HEK293 (cell line): ENCODE data around the gene INS.

Source experiments
- CTCF ChIA-PET: fragments of 350-600 bp; formaldehyde crosslinking; extraction: SDS; loops from one replicate; lab custom pipeline; 2021; ENCODE audit warnings: antibody characterized with exemption; lab: Yijun Ruan, JAX
- POLR2A ChIA-PET: fragments of 300-600 bp; formaldehyde crosslinking; extraction: SDS; loops from one replicate; lab custom pipeline; 2020; ENCODE audit warnings: antibody characterized with exemption, inconsistent platforms; lab: Yijun Ruan, JAX
- H3K27ac ChIP-seq: fragments of 200-500 bp; sonication (Bioruptor generic); 2 replicates; pipeline ENCODE4 v1.5.1; 2014; ENCODE audit warnings: low read depth, low read length, control low read depth, inconsistent platforms; ENCODE audit errors: extremely low read depth
- H3K36me3 ChIP-seq, 2 experiments: fragments of 200-500 bp in 1 of 2; sonication (Bioruptor generic) in 1 of 2; 1 replicate in 1 of 2; 2 replicates in 1 of 2; pipeline ENCODE4 v1.5.1; 2014 to 2017; ENCODE audit warnings: inconsistent platforms in 2 of 2, low read length in 2 of 2; ENCODE audit not compliant: control insufficient read depth in 2 of 2, insufficient read depth in 1 of 2
- H3K4me1 ChIP-seq: fragments of 200-500 bp; sonication (Bioruptor generic); 2 replicates; pipeline ENCODE4 v1.5.1; 2014; ENCODE audit warnings: mild to moderate bottlenecking, low read length, inconsistent platforms; ENCODE audit not compliant: control insufficient read depth, insufficient read depth
- H3K4me3 ChIP-seq: 2 replicates; pipeline ENCODE4 v1.5.1; 2011; ENCODE audit warnings: low read depth, mild to moderate bottlenecking, control low read depth, low read length, moderate library complexity
- H3K9me3 ChIP-seq: fragments of 200-500 bp; sonication (Bioruptor generic); 2 replicates; pipeline ENCODE4 v1.5.1; 2014; ENCODE audit warnings: low read depth, low read length, inconsistent platforms; ENCODE audit not compliant: control insufficient read depth, insufficient read depth
- GFI1B ChIP-seq: fragments of 450-650 bp; formaldehyde crosslinking; IDR thresholded peaks from 2 replicates; pipeline ENCODE4 v1.5.1; 2016; ENCODE audit warnings: missing biosample characterization, missing genetic modification characterization
- GLIS2 ChIP-seq: fragments of 450-650 bp; formaldehyde crosslinking; IDR thresholded peaks from 2 replicates; pipeline ENCODE4 v1.5.1; 2016; ENCODE audit warnings: missing biosample characterization, missing genetic modification characterization
- KLF8 ChIP-seq: fragments of 450-650 bp; formaldehyde crosslinking; IDR thresholded peaks from 2 replicates; pipeline ENCODE4 v1.5.1; 2016; ENCODE audit warnings: missing biosample characterization, missing genetic modification characterization
- ZEB2 ChIP-seq: fragments of 450-650 bp; formaldehyde crosslinking; IDR thresholded peaks from 2 replicates; pipeline ENCODE4 v1.5.1; 2016; ENCODE audit warnings: missing biosample characterization, missing genetic modification characterization
- ZNF112 ChIP-seq: fragments of 450-650 bp; formaldehyde crosslinking; IDR thresholded peaks from 2 replicates; pipeline ENCODE4 v1.5.0; 2017; ENCODE audit warnings: missing biosample characterization, missing genetic modification characterization
- ZNF155 ChIP-seq: fragments of 450-650 bp; formaldehyde crosslinking; IDR thresholded peaks from 2 replicates; pipeline ENCODE4 v1.5.1; 2016; ENCODE audit warnings: missing biosample characterization, missing genetic modification characterization
- ZNF223 ChIP-seq: fragments of 450-650 bp; formaldehyde crosslinking; IDR thresholded peaks from 2 replicates; pipeline ENCODE4 v1.5.1; 2016; ENCODE audit warnings: missing biosample characterization, missing genetic modification characterization
- ZNF23 ChIP-seq: fragments of 450-650 bp; formaldehyde crosslinking; IDR thresholded peaks from 2 replicates; pipeline ENCODE4 v1.5.1; 2016; ENCODE audit warnings: missing biosample characterization, missing genetic modification characterization, borderline replicate concordance
- ZNF366 ChIP-seq: fragments of 450-650 bp; formaldehyde crosslinking; conservative IDR thresholded peaks from 2 replicates; pipeline ENCODE4 v1.5.1; 2016; ENCODE audit warnings: missing biosample characterization, missing genetic modification characterization
- ZNF426 ChIP-seq: fragments of 450-650 bp; formaldehyde crosslinking; IDR thresholded peaks from 2 replicates; pipeline ENCODE4 v1.5.1; 2017; ENCODE audit warnings: missing biosample characterization, missing genetic modification characterization, mild to moderate bottlenecking, inconsistent platforms, moderate library complexity
- ZNF658 ChIP-seq: fragments of 450-650 bp; formaldehyde crosslinking; IDR thresholded peaks from 2 replicates; pipeline ENCODE4; 2016; ENCODE audit warnings: missing biosample characterization, missing genetic modification characterization
- ZNF76 ChIP-seq: fragments of 450-650 bp; formaldehyde crosslinking; IDR thresholded peaks from 2 replicates; pipeline ENCODE4; 2016; ENCODE audit warnings: low read depth, missing biosample characterization, missing genetic modification characterization, borderline replicate concordance
- ZSCAN23 ChIP-seq: fragments of 450-650 bp; formaldehyde crosslinking; IDR thresholded peaks from 2 replicates; pipeline ENCODE4 v1.5.1; 2016; ENCODE audit warnings: missing biosample characterization, missing genetic modification characterization
- ZXDB ChIP-seq: fragments of 450-650 bp; formaldehyde crosslinking; IDR thresholded peaks from 2 replicates; pipeline ENCODE4 v1.5.1; 2016; ENCODE audit warnings: missing biosample characterization, missing genetic modification characterization
- TF ChIP-seq, protein P1 (sequence below): fragments of 450-650 bp; formaldehyde crosslinking; IDR thresholded peaks from 2 replicates; pipeline ENCODE4 v1.5.1; 2016; ENCODE audit warnings: missing biosample characterization, missing genetic modification characterization
- TF ChIP-seq, protein P2 (sequence below): fragments of 450-650 bp; formaldehyde crosslinking; IDR thresholded peaks from 2 replicates; pipeline ENCODE4 v1.5.1; 2016; ENCODE audit warnings: missing biosample characterization, missing genetic modification characterization
- TF ChIP-seq, protein P3 (sequence below): IDR thresholded peaks from 2 replicates; pipeline ENCODE4 v1.6.1; 2011; ENCODE audit warnings: mild to moderate bottlenecking, low read depth, low read length, borderline replicate concordance

INS gene

DNA sequence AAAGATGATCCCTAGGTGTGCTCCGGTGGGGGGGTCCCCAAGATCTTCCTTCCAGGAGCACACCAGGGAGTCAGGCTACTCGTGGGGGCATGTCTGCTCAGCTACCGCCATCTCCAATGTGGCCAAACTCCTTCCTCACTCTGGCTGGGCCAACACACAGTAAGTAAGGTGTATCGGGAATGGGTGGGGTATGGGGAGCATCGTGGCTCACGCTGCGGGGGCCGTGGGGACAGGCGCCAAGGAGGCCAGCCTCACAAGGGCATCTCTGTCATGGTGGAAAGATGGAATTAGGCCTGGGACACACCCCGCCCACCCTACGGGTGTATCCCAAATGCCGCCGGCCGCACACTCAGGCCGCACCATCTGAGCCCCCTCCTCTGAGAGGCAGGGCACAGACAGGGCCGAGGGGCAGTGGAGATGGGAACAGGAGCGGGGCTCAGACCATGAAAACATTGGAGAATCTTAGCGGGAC, 30.1 kb downstream of the INS start (continued):
- TF ChIP-seq, protein P1, sequence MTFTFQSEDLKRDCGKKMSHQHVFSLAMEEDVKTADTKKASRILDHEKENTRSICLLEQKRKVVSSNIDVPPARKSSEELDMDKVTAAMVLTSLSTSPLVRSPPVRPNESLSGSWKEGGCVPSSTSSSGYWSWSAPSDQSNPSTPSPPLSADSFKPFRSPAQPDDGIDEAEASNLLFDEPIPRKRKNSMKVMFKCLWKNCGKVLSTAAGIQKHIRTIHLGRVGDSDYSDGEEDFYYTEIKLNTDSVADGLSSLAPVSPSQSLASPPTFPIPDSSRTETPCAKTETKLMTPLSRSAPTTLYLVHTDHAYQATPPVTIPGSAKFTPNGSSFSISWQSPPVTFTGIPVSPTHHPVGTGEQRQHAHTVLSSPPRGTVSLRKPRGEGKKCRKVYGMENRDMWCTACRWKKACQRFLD (tag by site-specific recombination) = no peak
- TF ChIP-seq ZXDB (tag by site-specific recombination) = no peak
- no peak for TF ChIP-seq ZNF155 (tag by site-specific recombination)
- no peak for TF ChIP-seq ZEB2 (tag by site-specific recombination)
- TF ChIP-seq KLF8 (tag by site-specific recombination) = no peak

DNA sequence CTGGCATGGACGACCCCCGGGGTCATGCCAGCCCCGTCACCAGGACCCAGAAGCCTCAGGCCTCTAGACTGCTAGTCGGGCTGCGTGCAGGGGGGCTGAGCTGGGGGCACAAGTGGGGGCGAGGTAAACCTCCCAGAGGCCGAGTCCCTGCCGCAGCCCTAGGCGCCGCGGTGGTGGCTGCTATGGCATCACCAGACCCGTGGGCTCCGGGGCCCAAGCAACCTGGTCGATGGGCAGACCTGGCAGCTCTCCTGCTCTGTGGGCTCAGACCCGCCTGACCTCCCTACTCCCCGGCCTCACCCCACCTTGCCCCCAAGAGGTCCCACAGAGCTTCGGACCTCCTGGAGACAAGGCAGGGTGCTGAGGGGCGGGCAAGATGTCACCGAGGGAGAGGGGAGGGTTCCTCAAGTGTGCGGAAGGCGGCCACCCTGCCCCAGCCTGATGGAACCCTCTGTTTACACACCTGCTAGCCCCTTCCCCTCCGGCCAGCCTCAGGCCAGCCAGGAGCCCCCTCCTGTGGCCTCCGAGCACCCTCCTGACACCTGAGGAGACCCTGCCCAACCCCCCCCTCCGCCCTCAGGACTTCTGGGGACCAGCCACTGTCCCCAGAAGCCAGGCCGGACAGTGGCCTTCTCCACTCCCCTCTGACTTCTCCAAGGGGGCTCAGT, 31.2 kb downstream of the INS start:
- Histone ChIP-seq H3K36me3 (peaks cover 0 to 9% of the 10 kb centered on the region in 2 experiments; a peak in 1 of 3 replicates), H3K4me1 (no peaks in the 10 kb centered on the region)
- POLR2A ChIA-PET = no interaction called here
- CTCF ChIA-PET = no interaction called here
- no peak for TF ChIP-seq ZNF223 (tag by site-specific recombination)
- 0 out of 2 replicates have a peak, but pooled peaks have one; percentile 20 for TF ChIP-seq GLIS2
- TF ChIP-seq, all 188 proteins: peak for 1
- H3K4me3 ChIP-seq = no peak overlapping the region
- H3K9me3 ChIP-seq = no peaks in the 10 kb centered on the region
- no peak overlapping the region for H3K27ac ChIP-seq

DNA sequence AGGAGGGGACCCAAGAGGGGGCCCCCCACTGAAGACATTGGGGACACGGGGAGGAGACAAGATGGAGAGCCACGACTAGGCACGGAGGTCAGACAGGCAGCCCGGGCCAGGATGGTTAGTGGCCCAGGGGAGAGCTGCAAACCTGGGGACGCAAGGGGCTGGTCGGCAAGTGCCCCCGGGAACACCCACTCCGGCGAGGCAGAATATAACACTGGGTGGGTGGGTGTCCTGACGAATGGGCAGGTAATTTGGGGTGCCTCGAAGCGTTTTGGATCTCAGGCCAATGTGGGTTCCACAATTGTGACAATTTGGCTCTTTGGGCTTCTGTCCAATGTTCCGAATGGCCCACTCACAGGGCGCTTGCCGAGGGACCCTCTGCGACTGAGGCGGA, 31.7 kb downstream of the INS start:
- CTCF ChIA-PET = no interaction called here
- H3K4me3 ChIP-seq = no peak overlapping the region
- H3K36me3 ChIP-seq = peaks cover 0 to 9% of the 10 kb centered on the region in 2 experiments; a peak in 1 of 3 replicates
- TF ChIP-seq ZSCAN23 = no peak
- no peak for TF ChIP-seq ZNF112 (tag by site-specific recombination)
- TF ChIP-seq ZNF366 (tag by site-specific recombination) = no peak
- TF ChIP-seq GFI1B (tag by site-specific recombination) = no peak
- TF ChIP-seq, protein P2, sequence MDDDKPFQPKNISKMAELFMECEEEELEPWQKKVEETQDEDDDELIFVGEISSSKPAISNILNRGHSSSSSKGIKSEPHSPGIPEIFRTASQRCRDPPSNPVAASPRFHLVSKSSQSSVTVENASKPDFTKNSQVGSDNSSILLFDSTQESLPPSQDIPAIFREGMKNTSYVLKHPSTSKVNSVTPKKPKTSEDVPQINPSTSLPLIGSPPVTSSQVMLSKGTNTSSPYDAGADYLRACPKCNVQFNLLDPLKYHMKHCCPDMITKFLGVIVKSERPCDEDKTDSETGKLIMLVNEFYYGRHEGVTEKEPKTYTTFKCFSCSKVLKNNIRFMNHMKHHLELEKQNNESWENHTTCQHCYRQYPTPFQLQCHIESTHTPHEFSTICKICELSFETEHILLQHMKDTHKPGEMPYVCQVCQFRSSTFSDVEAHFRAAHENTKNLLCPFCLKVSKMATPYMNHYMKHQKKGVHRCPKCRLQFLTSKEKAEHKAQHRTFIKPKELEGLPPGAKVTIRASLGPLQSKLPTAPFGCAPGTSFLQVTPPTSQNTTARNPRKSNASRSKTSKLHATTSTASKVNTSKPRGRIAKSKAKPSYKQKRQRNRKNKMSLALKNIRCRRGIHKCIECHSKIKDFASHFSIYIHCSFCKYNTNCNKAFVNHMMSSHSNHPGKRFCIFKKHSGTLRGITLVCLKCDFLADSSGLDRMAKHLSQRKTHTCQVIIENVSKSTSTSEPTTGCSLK (tag by site-specific recombination) = no peak
- no peak for TF ChIP-seq ZNF658 (tag by site-specific recombination)
- TF ChIP-seq GLIS2 = no peak
- TF ChIP-seq, protein P3, sequence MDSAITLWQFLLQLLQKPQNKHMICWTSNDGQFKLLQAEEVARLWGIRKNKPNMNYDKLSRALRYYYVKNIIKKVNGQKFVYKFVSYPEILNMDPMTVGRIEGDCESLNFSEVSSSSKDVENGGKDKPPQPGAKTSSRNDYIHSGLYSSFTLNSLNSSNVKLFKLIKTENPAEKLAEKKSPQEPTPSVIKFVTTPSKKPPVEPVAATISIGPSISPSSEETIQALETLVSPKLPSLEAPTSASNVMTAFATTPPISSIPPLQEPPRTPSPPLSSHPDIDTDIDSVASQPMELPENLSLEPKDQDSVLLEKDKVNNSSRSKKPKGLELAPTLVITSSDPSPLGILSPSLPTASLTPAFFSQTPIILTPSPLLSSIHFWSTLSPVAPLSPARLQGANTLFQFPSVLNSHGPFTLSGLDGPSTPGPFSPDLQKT = no peak
- TF ChIP-seq ZNF23 = no peak
- no peak for TF ChIP-seq ZNF426 (tag by site-specific recombination)
- TF ChIP-seq ZNF76 (tag by site-specific recombination) = no peak
- TF ChIP-seq, all 188 proteins: peak for 0
- no peaks in the 10 kb centered on the region for H3K9me3 ChIP-seq
- H3K4me1 ChIP-seq = no peaks in the 10 kb centered on the region
- POLR2A ChIA-PET = no interaction called here
- H3K27ac ChIP-seq = no peak overlapping the region
